Measurements from ENCODE around the gene ALDOC.

DNA sequence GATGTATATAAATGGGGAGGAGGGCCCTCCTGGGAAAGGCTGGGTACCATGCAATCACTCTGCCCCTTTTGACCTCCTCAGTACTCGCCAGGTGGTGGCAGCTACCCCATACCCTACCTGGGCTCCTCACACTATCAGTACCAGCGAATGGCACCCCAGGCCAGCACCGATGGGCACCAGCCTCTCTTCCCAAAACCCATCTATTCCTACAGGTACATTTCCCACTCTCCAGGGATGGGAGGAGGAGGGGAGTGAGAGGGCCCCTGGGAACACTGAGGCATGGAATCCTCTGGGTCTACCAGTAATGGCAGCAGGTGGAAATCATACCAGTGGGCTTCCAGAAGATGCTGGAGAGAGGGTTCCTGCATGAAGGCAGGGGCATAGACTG, 47.7 kb downstream of the ALDOC start:
- TF ChIP-seq, protein P1, sequence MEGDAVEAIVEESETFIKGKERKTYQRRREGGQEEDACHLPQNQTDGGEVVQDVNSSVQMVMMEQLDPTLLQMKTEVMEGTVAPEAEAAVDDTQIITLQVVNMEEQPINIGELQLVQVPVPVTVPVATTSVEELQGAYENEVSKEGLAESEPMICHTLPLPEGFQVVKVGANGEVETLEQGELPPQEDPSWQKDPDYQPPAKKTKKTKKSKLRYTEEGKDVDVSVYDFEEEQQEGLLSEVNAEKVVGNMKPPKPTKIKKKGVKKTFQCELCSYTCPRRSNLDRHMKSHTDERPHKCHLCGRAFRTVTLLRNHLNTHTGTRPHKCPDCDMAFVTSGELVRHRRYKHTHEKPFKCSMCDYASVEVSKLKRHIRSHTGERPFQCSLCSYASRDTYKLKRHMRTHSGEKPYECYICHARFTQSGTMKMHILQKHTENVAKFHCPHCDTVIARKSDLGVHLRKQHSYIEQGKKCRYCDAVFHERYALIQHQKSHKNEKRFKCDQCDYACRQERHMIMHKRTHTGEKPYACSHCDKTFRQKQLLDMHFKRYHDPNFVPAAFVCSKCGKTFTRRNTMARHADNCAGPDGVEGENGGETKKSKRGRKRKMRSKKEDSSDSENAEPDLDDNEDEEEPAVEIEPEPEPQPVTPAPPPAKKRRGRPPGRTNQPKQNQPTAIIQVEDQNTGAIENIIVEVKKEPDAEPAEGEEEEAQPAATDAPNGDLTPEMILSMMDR (IDR thresholded peaks at IDR 0.05; ENCODE audit: low read depth, low read length, missing input control): no peak
- TF ChIP-seq, protein P2, sequence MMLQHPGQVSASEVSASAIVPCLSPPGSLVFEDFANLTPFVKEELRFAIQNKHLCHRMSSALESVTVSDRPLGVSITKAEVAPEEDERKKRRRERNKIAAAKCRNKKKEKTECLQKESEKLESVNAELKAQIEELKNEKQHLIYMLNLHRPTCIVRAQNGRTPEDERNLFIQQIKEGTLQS (IDR thresholded peaks at IDR 0.05): no peak
- no peak for TF ChIP-seq EGR1 (IDR thresholded peaks at IDR 0.05; ENCODE audit: low read depth in 2 of 2)
- TF ChIP-seq, protein P3, sequence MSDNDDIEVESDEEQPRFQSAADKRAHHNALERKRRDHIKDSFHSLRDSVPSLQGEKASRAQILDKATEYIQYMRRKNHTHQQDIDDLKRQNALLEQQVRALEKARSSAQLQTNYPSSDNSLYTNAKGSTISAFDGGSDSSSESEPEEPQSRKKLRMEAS (IDR thresholded peaks at IDR 0.05): no peak
- TF ChIP-seq HNF4A (conservative IDR thresholded peaks at IDR 0.05): no peak
- TF ChIP-seq, protein P4, sequence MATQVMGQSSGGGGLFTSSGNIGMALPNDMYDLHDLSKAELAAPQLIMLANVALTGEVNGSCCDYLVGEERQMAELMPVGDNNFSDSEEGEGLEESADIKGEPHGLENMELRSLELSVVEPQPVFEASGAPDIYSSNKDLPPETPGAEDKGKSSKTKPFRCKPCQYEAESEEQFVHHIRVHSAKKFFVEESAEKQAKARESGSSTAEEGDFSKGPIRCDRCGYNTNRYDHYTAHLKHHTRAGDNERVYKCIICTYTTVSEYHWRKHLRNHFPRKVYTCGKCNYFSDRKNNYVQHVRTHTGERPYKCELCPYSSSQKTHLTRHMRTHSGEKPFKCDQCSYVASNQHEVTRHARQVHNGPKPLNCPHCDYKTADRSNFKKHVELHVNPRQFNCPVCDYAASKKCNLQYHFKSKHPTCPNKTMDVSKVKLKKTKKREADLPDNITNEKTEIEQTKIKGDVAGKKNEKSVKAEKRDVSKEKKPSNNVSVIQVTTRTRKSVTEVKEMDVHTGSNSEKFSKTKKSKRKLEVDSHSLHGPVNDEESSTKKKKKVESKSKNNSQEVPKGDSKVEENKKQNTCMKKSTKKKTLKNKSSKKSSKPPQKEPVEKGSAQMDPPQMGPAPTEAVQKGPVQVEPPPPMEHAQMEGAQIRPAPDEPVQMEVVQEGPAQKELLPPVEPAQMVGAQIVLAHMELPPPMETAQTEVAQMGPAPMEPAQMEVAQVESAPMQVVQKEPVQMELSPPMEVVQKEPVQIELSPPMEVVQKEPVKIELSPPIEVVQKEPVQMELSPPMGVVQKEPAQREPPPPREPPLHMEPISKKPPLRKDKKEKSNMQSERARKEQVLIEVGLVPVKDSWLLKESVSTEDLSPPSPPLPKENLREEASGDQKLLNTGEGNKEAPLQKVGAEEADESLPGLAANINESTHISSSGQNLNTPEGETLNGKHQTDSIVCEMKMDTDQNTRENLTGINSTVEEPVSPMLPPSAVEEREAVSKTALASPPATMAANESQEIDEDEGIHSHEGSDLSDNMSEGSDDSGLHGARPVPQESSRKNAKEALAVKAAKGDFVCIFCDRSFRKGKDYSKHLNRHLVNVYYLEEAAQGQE (IDR thresholded peaks at IDR 0.05): no peak
- TF ChIP-seq, protein P5, sequence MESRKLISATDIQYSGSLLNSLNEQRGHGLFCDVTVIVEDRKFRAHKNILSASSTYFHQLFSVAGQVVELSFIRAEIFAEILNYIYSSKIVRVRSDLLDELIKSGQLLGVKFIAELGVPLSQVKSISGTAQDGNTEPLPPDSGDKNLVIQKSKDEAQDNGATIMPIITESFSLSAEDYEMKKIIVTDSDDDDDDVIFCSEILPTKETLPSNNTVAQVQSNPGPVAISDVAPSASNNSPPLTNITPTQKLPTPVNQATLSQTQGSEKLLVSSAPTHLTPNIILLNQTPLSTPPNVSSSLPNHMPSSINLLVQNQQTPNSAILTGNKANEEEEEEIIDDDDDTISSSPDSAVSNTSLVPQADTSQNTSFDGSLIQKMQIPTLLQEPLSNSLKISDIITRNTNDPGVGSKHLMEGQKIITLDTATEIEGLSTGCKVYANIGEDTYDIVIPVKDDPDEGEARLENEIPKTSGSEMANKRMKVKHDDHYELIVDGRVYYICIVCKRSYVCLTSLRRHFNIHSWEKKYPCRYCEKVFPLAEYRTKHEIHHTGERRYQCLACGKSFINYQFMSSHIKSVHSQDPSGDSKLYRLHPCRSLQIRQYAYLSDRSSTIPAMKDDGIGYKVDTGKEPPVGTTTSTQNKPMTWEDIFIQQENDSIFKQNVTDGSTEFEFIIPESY (IDR thresholded peaks at IDR 0.05): no peak
- no peak for TF ChIP-seq JUND (IDR thresholded peaks at IDR 0.05)
- no peak for TF ChIP-seq GABPA (IDR thresholded peaks at IDR 0.05 in 1 of 2, conservative IDR thresholded peaks at IDR 0.05 in 1 of 2)
- no peak for TF ChIP-seq RAD21 (IDR thresholded peaks at IDR 0.05)
- no peak for TF ChIP-seq YY1 (IDR thresholded peaks at IDR 0.05)
- no peak for TF ChIP-seq FOXA1 (IDR thresholded peaks at IDR 0.05)

Data from liver (tissue), 3 donors.